Keratinocyte (primary cell): ENCODE measurements around the gene KANTR.

Source experiments
- CTCF ChIP-seq, 3 experiments: IDR thresholded peaks in 1 of 3; conservative IDR thresholded peaks in 1 of 3; optimal IDR thresholded peaks in 1 of 3; 2 replicates in 2 of 3; 3 replicates in 1 of 3; pipeline versions ENCODE3 to v1.5.1; 2011; ENCODE audit warnings: low read length in 3 of 3, mild to moderate bottlenecking in 3 of 3, moderate library complexity in 2 of 3, control low read depth in 1 of 3, inconsistent platforms in 1 of 3; ENCODE audit not compliant: insufficient read depth in 2 of 3; ENCODE audit errors: extremely low read depth in 1 of 3
- EZH2 ChIP-seq: IDR thresholded peaks from one replicate; pipeline ENCODE4 v1.6.1; 2012; ENCODE audit warnings: inconsistent platforms, mild to moderate bottlenecking, low read length, moderate library complexity

GRCh38 chrX:53091354-53091753 is 2.6 kb upstream of the KANTR start:
- TF ChIP-seq CTCF (optimal IDR thresholded peaks at IDR 0.05 in 1 of 3, IDR thresholded peaks at IDR 0.05 in 1 of 3, conservative IDR thresholded peaks at IDR 0.05 in 1 of 3; ENCODE audit: extremely low read depth in 1 of 3, insufficient read depth in 2 of 3, low read length in 3 of 3) (no peak), EZH2 (no peak)
